Prostate gland (tissue), 2 donors: Measurements from ENCODE around the gene ETV4. TPM values are rescaled to one million over a fixed set of nuclear protein-coding genes. Genes with fewer than 3 reads are reported as not detected.

Experiments
- DNase-seq: peaks from one replicate; pipeline ENCODE4 v3.0.0-alpha.2; 2019; ENCODE audit warnings: low spot score
- H3K27ac ChIP-seq, 2 donors: fragments of 200-600 bp; sonication (generic); 2 replicates each; pipeline ENCODE4 v1.5.1; 2017 to 2019
- H3K27me3 ChIP-seq: fragments of 200-600 bp; sonication (generic); replicated peaks from 2 replicates; pipeline ENCODE4 v1.5.1; 2019; ENCODE audit not compliant: insufficient read depth
- H3K36me3 ChIP-seq, 2 donors: fragments of 200-600 bp; sonication (generic); 1 replicate in 1 of 2; 2 replicates in 1 of 2; pipeline versions ENCODE4 v1.5.1 to v1.8.1; 2017 to 2019
- H3K4me1 ChIP-seq: fragments of 200-600 bp; sonication (generic); replicated peaks from 2 replicates; pipeline ENCODE4 v1.5.1; 2019
- H3K4me3 ChIP-seq, 2 donors: fragments of 200-600 bp; sonication (generic); 2 replicates each; pipeline ENCODE4 v1.5.1; 2017 to 2019
- H3K9me3 ChIP-seq: fragments of 200-600 bp; sonication (generic); 2 replicates; pipeline ENCODE4 v1.5.1; 2017
- CTCF ChIP-seq, 4 experiments: fragments of 200-600 bp in 2 of 4; fragments of 450-650 bp in 2 of 4; sonication (generic) in 2 of 4; IDR thresholded peaks; 1 replicate in 3 of 4; 2 replicates in 1 of 4; pipeline ENCODE4 v1.5.1; 2016 to 2019; ENCODE audit warnings: antibody characterized with exemption in 4 of 4, mild to moderate bottlenecking in 2 of 4, moderate library complexity in 2 of 4
- POLR2A ChIP-seq: fragments of 450-650 bp; IDR thresholded peaks from one replicate; pipeline ENCODE4 v1.6.1; 2016; ENCODE audit warnings: antibody characterized with exemption, mild to moderate bottlenecking
- POLR2AphosphoS5 ChIP-seq: sonication (generic); formaldehyde crosslinking; IDR thresholded peaks from one replicate; pipeline ENCODE4 v1.6.1; 2017; ENCODE audit warnings: antibody characterized with exemption
- WGBS: methylation state at CpG from one replicate; pipeline ENCODE4 v1.1.5; 2018; 5-methylcytosine and 5-hydroxymethylcytosine counted together
- intact Hi-C: fragments of 100-400 bp; cut with DNase I; formaldehyde crosslinking; loops from one replicate; pipeline ENCODE4 v1.14.2; 2022
- total RNA-seq, 2 donors: library from RNA; depleted of rRNA; stranded (reverse); fragments of >200 nt; gene quantifications; one replicate each; pipeline ENCODE4 v1.1.0, GENCODE V29; 2016

ETV4 gene
- total RNA-seq, 2 donors from 2014 or later: 2.9 to 4.0 TPM

GRCh38 chr17:43588121-43588520, 42.0 kb upstream of the ETV4 start:
- Histone ChIP-seq H3K27ac (no peak overlapping the region), H3K9me3 (no peaks in the 10 kb centered on the region)

DNA sequence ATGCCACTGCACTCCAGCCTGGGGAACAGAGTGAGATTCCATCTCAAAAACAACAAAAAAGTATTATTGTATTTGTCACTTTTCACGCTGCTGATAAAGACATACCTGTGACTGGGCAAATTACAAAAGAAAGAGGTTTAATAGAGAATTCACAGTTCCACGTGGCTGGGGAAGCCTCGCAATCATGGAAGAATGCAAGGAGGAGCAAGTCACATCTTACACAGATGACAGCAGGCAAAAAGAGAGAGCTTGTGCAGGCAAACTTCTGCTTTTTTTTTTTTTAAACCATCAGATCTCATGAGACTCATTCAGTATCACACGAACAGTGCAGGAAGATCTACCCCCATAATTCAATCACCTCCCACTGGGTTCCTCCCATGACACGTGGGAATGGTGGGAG, 41.5 kb upstream of the ETV4 start:
- WGBS: 84% methylated on average over 5 of the region's 5 CpGs
- no peak for DNase-seq
- Histone ChIP-seq H3K4me3 (no peak overlapping the region), H3K9me3 (no peaks in the 10 kb centered on the region), H3K4me1 (no peaks in the 10 kb centered on the region), H3K27ac (no peak overlapping the region), H3K27me3 (no peaks in the 10 kb centered on the region), H3K36me3 (no peaks in the 10 kb centered on the region)
- intact Hi-C loops: no loop called here
- TF ChIP-seq POLR2A (no peak), CTCF (IDR thresholded peaks at IDR 0.05) (no peak), POLR2AphosphoS5 (no peak)

More at GRCh38 chr17:43588121-43588520, 42.0 kb upstream of the ETV4 start:
- WGBS: 74% methylated on average over 2 of the region's 2 CpGs
- H3K36me3 ChIP-seq: no peaks in the 10 kb centered on the region
- TF ChIP-seq CTCF (IDR thresholded peaks at IDR 0.05) (no peak), POLR2A (no peak), POLR2AphosphoS5 (no peak)
- intact Hi-C loops: no loop called here
- DNase-seq: no peak
- no peaks in the 10 kb centered on the region for H3K27me3 ChIP-seq
- no peaks in the 10 kb centered on the region for H3K4me1 ChIP-seq
- H3K4me3 ChIP-seq: no peak overlapping the region

- WGBS: 90% methylated on average over 6 of the region's 6 CpGs
- Histone ChIP-seq H3K4me3 (no peak overlapping the region), H3K27me3 (no peaks in the 10 kb centered on the region), H3K4me1 (no peaks in the 10 kb centered on the region), H3K27ac (no peak overlapping the region), H3K9me3 (no peaks in the 10 kb centered on the region), H3K36me3 (no peaks in the 10 kb centered on the region)
- intact Hi-C loops: no loop called here
- DNase-seq: no peak
- TF ChIP-seq CTCF (IDR thresholded peaks at IDR 0.05): no peak
- no peak for TF ChIP-seq POLR2AphosphoS5
- TF ChIP-seq POLR2A: no peak
Observed at GRCh38 chr17:43584666-43585102, 38.5 kb upstream of the ETV4 start.

- H3K4me1 ChIP-seq: no peaks in the 10 kb centered on the region
- no peak for DNase-seq
- H3K36me3 ChIP-seq: no peaks in the 10 kb centered on the region
- no peaks in the 10 kb centered on the region for H3K27me3 ChIP-seq
- H3K9me3 ChIP-seq: no peaks in the 10 kb centered on the region
- intact Hi-C loops: no loop called here
- TF ChIP-seq POLR2A (no peak), CTCF (IDR thresholded peaks at IDR 0.05) (no peak)
- H3K27ac ChIP-seq: no peak overlapping the region
- H3K4me3 ChIP-seq: no peak overlapping the region
- 97% methylated on average over 7 of the region's 7 CpGs for WGBS
Observed at GRCh38 chr17:43583332-43583731, 37.2 kb upstream of the ETV4 start.

DNA sequence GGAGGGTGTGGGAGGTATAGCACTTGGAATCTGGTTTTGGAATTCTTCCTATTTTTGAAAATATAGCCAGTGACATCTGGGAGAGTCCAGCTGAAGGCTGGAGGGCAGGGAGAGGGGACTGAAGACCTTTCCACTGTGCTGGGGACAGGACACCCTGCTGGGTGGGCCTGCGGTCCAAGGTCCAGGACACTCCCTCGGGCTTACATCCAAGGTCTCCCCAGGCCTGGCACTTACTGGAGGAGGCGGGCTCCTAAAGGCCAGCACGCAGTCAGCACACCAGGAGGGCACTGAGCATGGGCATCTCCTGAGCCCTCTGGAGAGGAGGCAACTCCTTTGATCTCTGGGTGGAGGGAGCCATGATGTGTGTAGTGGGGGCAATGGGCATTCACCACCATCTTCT, 35.5 kb upstream of the ETV4 start:
- intact Hi-C loops: no loop called here
- TF ChIP-seq POLR2A: no peak
- no peak for TF ChIP-seq CTCF (IDR thresholded peaks at IDR 0.05)
- TF ChIP-seq POLR2AphosphoS5: no peak
- H3K4me3 ChIP-seq: no peak overlapping the region
- no peak overlapping the region for H3K27ac ChIP-seq
- H3K4me1 ChIP-seq: no peaks in the 10 kb centered on the region
- no peaks in the 10 kb centered on the region for H3K9me3 ChIP-seq
- no peak for DNase-seq
- H3K27me3 ChIP-seq: no peaks in the 10 kb centered on the region
- H3K36me3 ChIP-seq: no peaks in the 10 kb centered on the region
- WGBS: 82% methylated on average over 4 of the region's 4 CpGs
